Activated CD4-positive, alpha-beta T cell treated with anti-CD3 and anti-CD28 coated beads, Interleukin-2, amount 50 U/mL, for 1 hour (primary cell): ENCODE data around the gene KCNQ2.
A peak's percentile ranks its signal among the peaks of the same experiment; 100 is the strongest.

Experiments
- DNase-seq: peaks from one replicate; pipeline ENCODE4 v3.0.0-alpha.2; 2020

KCNQ2 gene

DNA sequence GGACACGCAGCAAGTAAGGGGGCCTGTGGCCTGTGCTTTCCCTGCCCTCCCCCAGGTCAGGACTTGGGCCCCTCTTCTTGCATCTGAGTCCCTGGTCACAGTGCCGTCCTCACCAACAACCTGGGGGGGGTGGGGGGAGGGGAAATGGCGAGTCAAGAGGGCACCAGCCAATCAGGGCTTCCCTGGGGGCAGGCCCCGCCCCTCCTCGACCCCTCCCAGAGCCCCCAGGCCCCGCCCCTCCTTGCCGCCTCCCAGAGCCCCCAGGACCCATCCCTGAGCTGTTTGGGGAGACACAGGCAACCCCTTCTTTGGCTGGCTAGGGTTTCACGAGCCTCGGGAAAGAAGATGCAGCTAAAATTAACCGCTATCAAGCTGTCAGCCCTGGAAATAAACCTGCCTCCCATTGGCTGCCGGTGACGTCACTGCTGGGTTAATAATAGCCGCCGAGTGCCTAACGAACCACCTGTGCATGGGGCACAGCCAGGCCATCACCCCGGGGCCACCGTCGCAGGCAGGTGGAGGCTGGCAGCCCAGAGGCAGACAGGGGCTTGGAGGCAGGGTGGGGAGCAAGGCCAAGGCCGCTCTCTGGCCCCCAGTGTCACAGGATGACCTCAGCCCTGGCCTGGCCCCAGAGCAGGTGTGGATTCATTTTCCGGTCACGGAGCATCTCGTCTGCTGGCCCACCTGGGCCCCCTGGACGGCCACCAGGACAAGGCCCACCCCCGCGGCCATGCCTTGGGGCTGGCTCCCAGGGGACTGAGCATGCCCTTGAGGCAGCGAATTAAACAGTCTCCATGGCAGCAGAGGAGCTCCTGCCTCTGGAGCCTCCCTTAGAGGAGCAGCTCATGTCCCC lies 29.6 kb upstream of the KCNQ2 start:
- no peak for DNase-seq

DNA sequence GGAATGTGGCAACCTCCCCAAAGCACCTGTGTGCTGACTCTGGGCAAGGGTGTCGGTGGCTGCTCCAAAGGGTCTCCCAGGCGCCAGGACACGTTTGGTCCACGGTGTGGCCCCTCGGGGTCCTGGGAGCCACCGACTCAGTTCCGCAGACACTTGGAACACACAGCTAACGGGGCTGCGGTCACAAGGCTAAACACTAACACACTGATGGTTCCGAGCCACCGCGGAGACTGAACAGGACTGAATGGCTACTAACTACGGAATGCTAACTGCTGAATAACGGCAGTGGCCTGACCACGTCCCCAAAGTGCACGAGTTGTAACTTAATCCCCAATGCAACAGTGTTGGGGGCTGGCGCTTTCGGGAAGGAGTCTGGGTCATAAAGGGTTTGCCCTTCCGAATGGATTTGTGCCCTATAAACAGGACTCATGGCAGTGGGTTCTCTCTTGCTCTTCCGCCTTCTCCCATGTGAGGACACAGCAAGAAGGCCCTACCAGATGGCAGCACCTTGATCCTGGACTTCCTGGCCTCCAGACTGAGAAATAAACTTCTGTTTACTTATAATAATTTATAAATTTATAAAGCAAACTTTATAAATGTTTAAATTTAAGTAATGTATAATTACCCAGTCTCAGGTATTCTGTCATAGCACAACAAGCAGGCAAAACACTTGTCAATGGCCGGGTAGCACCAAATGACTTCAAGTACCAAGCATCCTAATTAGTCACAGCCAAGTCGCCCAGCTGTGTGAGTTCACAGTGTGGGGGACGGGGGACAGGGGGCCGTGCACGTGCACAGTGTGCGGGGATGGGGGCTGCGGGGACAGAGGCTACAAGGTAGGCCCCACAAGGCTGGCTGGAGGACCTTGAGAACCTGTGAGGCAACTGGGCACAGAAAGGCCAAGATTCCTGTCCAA lies 28.7 kb upstream of the KCNQ2 start:
- no peak for DNase-seq

DNA sequence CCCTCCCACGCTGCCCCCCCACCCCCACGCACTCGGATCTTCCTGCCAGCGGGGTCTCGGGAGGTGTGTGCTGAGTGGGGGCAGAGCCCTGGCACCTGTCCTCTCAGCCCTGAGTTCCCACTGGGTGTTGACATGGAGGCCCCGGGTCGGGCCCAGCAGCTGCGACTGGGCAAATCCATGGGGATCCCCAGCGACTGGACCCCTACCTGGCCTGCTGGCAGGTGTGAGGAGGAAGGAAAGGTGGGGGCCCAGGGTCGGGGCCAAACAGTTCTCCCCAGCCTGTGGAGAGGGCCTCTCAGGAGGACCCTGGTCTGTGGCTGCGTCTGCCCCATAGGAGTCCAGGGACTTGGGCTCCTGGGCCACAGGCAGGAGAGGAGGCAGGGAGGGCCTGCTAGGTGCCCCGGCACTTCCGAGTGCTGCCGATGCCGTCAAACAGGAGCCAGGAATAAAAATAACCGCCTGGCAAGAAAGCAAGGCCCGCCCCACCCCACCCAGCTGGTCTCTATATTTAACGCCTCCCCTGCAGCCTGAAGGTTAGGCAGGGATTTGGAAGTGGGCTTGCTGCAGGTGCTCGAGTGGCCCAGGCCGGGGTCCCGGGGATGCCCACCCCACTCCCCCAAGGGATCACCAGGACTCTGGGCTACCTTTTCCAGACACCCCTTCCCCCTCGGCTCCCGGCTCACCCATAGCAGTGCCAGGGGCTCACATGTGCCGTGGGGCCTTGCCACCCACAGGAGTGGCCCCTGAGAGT lies 27.9 kb upstream of the KCNQ2 start:
- DNase-seq: no peak

DNA sequence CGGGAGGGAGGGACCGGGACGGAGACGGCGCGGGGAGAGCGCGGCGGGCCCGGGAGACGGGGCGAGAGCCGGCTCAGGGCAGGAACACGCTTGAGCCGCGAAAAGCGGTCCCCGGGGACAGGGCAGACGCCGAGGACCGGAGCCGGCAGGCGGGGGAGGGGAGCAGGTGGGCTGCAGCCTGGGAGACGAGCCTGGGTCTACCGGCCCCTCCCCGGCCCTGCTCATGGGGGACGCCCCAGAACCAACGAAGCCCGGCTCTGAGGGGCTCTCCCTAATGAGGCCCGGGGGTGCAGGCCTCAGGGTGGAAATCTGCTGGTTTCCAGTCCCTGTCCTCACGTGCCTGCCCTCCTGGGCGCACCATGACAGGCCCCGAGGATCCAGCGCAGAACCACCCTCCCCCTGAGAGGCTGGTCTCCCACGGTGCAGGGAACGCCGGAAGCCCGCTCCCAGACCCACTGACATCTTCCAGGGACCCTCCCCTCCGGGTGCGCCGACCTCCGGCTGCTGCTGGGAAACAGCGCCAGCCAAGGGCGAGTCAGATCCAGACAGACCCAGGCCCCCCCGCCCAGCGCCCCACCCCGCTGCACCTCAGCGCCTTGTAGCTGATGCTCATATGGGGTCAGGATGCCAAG lies 27.0 kb upstream of the KCNQ2 start:
- no peak for DNase-seq

DNA sequence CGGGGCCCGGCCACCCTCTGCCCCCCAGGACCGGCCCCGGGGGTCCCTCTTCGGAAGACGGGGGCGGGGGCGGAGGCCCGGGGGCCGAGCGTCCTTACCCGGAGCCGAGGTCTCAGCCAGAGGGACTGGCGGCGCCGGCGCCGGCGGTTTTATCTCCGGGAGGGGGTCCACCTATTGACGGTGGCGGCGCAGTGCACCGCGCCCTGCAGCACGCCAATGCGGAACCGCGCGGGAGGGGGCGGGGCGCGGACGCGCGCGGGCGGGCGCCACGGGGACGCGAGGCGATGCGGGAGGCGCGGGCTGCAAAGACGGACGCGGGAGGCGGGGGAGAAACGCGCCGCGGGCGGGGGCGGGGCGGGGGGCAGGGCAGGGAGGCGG lies 26.5 kb upstream of the KCNQ2 start, which contains the start of gene EEF1A2:
TSS of gene EEF1A2 (minus strand) at position 124 of the 378 bp plus-strand sequence. CDS start 1,320 bp downstream, outside the sequence.
- DNase-seq: peak; percentile 53

DNA sequence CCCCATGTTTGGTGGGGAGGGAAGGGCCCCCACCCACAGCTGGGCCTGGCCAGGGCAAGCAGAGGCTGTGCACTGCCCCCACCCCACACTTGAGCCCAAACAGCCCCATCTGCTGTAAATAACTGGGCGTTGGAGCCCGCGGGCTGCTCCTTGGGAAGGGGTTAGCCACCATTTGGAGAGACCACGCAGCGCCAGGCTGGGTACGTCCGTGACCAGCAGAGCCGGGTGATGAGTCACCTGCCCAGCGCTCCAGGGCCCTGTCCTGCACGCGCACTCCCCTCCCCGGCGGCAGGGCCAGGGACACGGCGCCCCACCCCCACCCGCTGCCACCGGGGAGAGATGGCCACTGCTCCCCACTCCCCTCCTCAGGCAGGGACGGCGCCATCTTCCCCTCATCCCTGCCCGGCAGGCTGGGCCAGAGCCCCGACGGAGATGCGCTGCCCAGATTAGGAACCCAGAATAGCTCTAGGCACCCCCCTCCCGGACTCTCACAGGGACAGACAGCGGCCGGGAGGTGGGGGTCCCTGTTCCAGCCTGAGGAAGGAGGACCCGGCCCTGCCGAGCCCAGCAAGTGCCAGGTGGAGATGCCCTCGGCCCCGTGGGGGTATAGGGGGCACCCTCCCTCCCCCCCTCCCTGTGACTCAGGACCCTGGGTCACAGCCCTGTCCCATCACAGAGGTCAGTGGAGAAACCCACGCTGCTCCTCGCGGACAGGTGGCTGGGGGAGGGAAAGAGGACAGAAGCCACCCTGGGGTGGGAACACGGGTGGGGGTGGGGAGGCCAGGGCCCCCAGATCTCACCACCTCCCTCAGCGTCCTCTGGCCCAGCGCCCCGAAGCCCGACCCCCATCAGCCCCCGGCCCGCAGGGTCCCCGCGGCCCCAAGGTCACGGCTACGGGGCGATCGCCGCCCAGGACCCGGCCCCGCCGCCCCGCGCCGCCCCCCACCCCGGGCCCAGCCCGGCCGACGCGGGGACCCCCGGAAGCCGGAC lies 25.8 kb upstream of the KCNQ2 start:
- DNase-seq: no peak

DNA sequence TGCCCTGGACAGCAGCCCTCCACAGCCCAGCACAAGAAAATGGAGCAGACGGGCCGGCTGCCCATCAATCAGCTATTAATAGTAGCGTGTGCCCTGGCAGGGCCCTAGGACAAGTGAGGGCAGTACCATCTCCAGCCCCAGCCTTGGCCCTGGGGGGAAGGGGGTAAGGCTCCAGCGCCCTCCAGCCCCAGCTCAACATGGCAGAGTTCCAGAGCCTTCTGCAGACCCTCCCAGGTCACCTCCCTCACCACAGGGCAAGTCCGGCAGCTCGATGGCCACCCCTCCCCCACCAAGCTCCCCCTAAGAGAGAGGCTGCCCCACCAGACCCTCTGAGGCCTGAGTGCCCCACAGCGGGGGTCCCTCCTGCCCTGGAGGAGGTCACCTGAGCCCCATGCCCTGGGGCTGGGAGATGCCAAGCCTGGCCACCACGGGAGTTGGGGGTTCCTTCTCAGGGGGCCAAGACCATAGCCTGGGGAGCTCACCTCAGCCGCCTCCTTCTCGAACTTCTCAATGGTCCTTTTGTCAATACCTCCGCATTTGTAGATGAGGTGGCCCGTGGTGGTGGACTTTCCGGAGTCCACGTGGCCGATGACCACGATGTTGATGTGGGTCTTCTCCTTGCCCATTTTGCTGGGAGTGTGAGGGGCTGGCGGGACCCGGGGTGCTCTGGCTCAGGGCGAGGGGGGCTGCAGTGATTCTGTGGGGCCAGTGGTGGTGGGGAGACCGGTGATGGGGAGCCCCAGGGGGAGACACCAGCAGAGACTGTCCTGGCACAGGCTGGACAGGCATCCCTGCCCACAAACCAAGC lies 24.9 kb upstream of the KCNQ2 start:
- DNase-seq: no peak

DNA sequence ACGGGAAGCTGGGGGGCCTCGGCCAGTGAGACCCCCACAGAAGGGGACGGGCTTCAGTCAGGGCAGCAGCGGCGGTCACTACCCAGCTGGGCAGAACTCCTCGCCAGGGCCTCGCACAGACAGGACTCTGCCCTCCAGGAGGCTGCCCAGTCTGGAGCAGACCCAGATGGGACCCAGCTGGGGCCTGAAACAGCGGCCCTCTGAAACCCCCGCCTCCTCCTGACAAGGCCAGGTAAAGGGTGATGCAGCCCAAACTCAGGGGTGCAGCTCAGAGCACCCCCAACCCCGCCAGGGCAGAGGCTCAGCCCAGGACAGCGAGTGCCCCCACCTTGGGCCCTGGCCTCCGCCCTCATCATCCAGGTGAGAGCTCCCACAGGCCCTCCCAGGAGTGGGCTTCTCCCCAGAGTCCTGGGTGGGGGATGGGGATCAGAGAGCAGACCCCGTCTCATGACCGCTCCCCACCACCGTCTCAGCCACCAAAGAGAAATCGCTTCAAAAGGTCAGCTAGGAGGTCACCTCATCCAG lies 24.2 kb upstream of the KCNQ2 start:
- no peak for DNase-seq

DNA sequence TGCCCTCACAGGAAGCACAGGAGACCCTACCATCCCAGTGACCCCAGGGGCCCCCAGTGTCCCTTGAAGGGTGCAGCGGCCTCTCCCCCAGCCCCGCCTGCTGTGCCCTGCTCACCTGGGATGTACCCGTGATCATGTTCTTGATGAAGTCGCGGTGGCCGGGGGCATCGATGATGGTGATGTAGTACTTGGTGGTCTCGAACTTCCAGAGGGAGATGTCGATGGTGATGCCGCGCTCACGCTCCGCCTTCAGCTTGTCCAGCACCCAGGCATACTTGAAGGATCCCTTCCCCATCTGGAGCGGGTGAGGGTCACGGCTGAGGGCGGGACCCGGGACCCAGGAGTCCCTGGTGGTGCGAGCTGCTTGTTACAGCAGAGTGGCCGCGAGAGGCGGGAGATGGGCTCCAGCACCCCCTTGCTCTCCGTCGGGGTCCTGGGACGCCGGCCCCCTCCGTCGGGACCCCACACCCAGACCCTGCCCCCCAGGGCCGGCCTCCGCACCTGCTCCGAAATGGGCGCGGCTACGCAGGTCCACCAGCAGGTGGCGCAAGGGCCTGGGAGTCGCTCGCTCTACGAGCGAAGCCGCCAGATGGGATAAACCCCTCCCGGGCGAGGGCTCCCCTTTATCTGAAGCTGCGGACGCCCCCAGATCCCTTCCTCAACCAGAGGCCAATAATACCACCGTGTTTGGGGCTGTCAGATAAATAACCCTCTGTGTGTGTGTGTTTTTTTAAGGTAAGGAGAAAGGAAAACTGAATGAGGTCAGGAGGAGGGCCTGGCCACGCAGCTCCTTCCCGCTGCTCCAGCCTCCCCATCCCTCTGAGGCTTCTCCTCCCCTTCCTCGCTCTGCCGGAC lies 23.5 kb upstream of the KCNQ2 start:
- peak; percentile 77 for DNase-seq

DNA sequence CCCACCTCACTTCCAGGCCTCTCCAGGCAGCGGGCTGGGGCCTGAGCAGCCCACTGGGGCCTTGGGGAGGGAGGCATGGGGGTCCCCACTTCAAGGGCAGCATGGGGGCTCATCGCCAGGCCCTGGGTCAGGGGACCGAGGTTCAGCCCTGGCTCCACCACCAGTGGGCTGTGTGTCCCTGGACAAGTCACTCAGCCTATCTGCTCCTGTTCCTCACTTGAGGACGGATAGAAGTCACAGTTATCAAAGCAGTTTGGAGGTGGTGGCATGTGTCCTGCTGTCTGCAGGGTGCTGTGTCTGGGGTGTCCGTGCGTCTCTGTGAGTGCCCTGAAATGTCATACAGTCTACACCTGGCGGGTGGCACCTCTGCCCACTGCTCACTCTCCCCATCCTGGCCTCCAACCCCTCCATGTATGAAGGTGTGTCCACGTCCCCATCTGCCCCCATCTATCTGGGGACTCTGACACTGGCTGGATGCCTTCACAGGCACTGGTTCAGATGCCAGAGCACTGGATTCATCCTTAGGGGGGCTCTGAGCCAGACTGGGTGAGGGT lies 22.8 kb upstream of the KCNQ2 start:
- DNase-seq: no peak

DNA sequence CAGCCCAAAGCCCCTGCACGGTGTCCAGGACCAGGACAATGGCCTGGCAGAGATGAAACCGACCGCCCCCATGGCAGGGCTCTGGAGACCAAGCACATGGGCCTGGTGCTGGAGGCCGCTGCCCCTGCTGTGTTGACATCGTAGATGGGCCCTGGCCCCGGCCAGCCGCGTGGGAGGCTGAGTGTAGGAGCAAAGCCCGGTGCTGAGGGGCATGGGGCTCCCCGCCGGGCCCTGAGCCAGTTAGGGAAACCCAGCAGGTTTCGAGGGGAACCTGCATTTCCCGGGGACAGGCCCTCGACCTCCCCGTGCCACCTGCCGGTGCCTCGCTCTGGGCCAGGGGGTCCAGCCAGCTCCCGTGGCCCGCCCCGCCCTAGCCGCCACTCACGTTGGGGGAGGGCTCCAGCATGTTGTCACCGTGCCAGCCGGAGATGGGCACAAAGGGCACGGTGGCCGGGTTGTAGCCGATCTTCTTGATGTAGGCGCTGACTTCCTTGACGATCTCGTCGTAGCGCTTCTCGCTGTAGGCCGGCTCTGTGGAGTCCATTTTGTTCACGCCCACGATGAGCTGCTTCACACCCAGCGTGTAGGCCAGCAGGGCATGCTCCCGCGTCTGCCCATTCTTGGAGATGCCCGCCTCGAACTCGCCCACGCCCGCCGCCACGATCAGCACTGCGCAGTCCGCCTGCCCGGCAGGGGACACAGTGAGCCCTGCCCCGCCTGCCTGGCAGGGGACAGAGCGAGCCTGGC lies 22.1 kb upstream of the KCNQ2 start:
- DNase-seq: no peak

DNA sequence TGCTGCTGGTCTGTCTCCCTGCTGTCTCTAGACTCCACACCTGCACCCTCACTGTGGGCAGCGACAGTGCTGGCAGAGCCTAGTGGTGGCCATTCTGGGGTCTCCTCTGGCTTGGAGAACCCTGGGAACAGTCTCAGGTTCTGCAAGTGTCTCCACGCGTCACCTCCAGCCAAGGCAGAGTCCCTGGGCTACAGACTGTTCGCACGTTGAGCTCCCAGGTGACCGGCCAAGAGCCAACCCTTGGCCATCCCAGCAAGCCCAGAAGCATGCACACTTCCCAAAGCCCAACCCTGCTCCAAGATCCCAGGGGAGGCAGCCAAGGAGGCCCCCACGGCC lies 21.6 kb upstream of the KCNQ2 start:
- no peak for DNase-seq

DNA sequence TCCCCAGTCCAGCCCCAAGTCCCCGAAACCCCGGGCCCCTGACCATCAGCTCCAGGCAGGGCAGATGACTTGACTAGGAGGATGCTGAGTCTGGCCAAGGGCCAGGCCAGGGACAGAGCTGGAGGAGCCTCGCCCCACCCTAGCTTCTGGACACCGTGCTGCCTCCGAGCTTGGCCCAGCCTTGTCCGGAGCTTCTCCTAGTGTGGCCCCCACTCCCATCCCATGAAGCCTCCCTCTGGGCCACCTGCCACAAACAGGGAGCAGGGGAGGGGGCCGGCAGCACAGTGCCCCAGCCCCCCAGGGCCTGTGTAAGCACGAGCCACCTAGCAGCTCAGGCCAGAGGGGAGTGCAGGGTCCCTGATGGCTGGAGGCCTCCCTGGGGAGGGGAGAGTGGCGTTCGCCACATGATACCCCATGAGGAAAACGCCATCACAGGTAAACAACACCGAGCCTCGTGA lies 21.1 kb upstream of the KCNQ2 start:
- DNase-seq: no peak

DNA sequence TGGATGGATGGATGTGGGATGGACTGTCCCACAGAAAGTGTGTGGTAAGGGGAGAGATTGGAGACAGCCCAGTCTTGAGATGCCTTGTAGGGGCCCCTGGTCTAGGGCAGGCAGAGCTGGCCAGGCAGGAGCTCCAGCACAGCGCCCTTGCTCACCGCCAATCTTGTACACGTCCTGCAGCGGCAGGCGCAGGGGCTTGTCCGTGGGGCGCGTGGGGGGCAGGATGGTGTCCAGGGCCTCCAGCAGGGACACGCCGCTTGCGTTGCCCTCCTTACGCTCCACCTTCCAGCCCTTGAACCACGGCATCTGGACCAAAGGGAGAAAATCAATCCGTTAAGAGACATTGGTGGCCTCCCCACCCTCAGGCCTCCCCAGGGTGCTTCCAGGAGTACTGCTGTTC lies 20.5 kb upstream of the KCNQ2 start:
- no peak for DNase-seq

DNA sequence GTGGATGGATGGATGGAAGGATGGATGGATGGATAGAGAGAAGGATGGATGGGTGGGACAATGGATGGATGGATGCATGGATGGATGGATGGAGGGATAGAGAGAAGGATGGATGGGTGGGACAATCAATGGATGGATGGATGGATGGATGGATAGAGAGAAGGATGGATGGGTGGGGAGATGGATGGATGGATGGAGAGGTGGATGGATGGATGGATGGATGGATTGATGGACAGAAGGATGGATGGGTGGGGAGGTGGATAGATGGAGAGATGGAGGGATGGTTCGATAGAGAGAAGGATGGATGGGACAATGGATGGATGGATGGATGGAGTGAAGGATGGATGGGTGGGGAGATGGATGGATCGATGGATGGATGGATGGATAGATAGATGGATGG lies 20.1 kb upstream of the KCNQ2 start:
- DNase-seq: no peak

DNA sequence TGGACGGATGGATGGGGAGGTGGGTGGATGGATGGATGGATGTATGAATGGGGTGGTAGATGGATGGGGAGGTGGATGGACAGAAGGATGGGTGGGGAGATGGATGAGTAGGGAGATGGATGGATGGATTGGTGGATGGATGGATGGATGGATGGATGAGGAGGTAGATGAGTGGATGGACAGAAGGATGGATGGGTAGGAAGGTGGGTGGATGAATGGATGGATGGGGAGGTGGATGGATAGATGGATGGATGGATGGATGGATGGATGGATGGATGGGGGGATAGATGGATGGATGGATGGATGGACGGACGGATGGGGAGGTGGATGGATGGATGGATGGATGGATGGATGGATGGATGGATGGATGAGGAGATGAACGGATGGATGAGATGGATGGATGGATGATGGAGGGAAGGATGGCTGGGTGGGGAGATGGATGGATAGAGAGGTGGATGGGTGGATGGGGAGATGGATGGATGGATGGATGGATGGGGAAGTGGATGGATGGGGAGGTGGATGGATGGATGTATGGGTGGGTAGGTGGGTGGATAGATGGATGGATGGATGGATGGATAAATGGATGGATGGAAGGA lies 19.3 kb upstream of the KCNQ2 start:
- DNase-seq: no peak

DNA sequence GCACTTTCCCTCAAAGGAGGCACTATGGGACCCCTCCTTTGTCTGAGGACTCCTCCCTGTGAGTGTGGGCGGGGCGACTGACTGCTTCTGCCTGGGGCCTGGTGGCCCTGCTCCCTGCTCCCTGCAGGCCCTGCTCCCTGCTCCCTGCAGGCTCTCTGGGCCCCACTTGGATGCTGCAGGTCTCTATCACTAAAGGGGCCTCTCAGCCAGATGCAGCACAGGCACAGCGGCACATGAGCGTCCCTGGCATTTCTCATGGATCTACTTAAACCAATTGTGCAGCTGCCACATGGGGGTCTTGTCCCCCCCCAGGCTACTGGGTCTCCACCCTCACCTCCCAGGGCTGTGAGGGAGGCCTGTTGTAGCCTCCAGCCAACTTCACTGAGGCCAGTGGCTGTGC lies 18.6 kb upstream of the KCNQ2 start:
- DNase-seq: no peak

DNA sequence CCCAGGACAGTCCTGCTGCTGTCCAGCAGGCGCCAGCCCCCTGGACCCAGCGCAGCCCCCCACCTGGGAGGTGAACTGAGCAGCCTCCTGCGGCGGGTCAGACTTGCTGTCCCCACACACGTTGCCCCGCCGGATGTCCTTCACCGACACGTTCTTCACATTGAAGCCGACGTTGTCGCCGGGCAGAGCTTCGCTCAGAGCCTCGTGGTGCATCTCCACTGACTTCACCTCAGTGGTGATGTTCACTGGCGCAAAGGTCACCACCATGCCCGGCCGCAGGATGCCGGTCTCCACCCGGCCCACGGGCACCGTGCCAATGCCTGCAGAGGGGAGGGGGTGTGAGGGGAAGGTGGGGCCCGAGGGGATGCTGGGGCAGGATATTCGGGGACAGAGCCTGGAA lies 18.0 kb upstream of the KCNQ2 start:
- no peak for DNase-seq
